HEK293 (cell line): Measurements from ENCODE around the gene KLRF1.

Source experiments
- CTCF ChIA-PET: fragments of 350-600 bp; formaldehyde crosslinking; extraction: SDS; loops from one replicate; lab custom pipeline; 2021; ENCODE audit warnings: antibody characterized with exemption; lab: Yijun Ruan, JAX
- POLR2A ChIA-PET: fragments of 300-600 bp; formaldehyde crosslinking; extraction: SDS; loops from one replicate; lab custom pipeline; 2020; ENCODE audit warnings: antibody characterized with exemption, inconsistent platforms; lab: Yijun Ruan, JAX
- H3K27ac ChIP-seq: fragments of 200-500 bp; sonication (Bioruptor generic); 2 replicates; pipeline ENCODE4 v1.5.1; 2014; ENCODE audit warnings: low read depth, low read length, control low read depth, inconsistent platforms; ENCODE audit errors: extremely low read depth
- H3K36me3 ChIP-seq, 2 experiments: fragments of 200-500 bp in 1 of 2; sonication (Bioruptor generic) in 1 of 2; 1 replicate in 1 of 2; 2 replicates in 1 of 2; pipeline ENCODE4 v1.5.1; 2014 to 2017; ENCODE audit warnings: inconsistent platforms in 2 of 2, low read length in 2 of 2; ENCODE audit not compliant: control insufficient read depth in 2 of 2, insufficient read depth in 1 of 2
- H3K4me1 ChIP-seq: fragments of 200-500 bp; sonication (Bioruptor generic); 2 replicates; pipeline ENCODE4 v1.5.1; 2014; ENCODE audit warnings: mild to moderate bottlenecking, low read length, inconsistent platforms; ENCODE audit not compliant: control insufficient read depth, insufficient read depth
- H3K4me3 ChIP-seq: 2 replicates; pipeline ENCODE4 v1.5.1; 2011; ENCODE audit warnings: low read depth, mild to moderate bottlenecking, control low read depth, low read length, moderate library complexity
- H3K9me3 ChIP-seq: fragments of 200-500 bp; sonication (Bioruptor generic); 2 replicates; pipeline ENCODE4 v1.5.1; 2014; ENCODE audit warnings: low read depth, low read length, inconsistent platforms; ENCODE audit not compliant: control insufficient read depth, insufficient read depth
- BCL11A ChIP-seq: fragments of 450-650 bp; formaldehyde crosslinking; IDR thresholded peaks from 2 replicates; pipeline ENCODE4 v1.5.1; 2016; ENCODE audit warnings: low read depth, missing biosample characterization, missing genetic modification characterization
- GFI1B ChIP-seq: fragments of 450-650 bp; formaldehyde crosslinking; IDR thresholded peaks from 2 replicates; pipeline ENCODE4 v1.5.1; 2016; ENCODE audit warnings: missing biosample characterization, missing genetic modification characterization
- PRDM1 ChIP-seq: fragments of 450-650 bp; formaldehyde crosslinking; IDR thresholded peaks from 2 replicates; pipeline ENCODE4; 2016; ENCODE audit warnings: missing biosample characterization, missing genetic modification characterization
- PRDM2 ChIP-seq: fragments of 450-650 bp; formaldehyde crosslinking; IDR thresholded peaks from 2 replicates; pipeline ENCODE4 v1.5.1; 2016; ENCODE audit warnings: missing biosample characterization, missing genetic modification characterization, borderline replicate concordance
- REPIN1 ChIP-seq: fragments of 450-650 bp; formaldehyde crosslinking; IDR thresholded peaks from 2 replicates; pipeline ENCODE4 v1.5.1; 2017; ENCODE audit warnings: missing biosample characterization, missing genetic modification characterization, low read depth
- SCRT2 ChIP-seq: fragments of 450-650 bp; formaldehyde crosslinking; IDR thresholded peaks from 2 replicates; pipeline ENCODE4 v1.5.1; 2016; ENCODE audit warnings: missing biosample characterization, missing genetic modification characterization
- ZBTB21 ChIP-seq: fragments of 450-650 bp; formaldehyde crosslinking; IDR thresholded peaks from 2 replicates; pipeline ENCODE4 v1.5.1; 2017; ENCODE audit warnings: missing biosample characterization, missing genetic modification characterization
- ZBTB49 ChIP-seq: fragments of 450-650 bp; formaldehyde crosslinking; IDR thresholded peaks from 2 replicates; pipeline ENCODE4 v1.5.1; 2016; ENCODE audit warnings: missing biosample characterization, missing genetic modification characterization, low read depth
- ZNF114 ChIP-seq: fragments of 450-650 bp; formaldehyde crosslinking; IDR thresholded peaks from 2 replicates; pipeline ENCODE4 v1.5.0; 2017; ENCODE audit warnings: missing biosample characterization, missing genetic modification characterization
- ZNF146 ChIP-seq: fragments of 450-650 bp; formaldehyde crosslinking; IDR thresholded peaks from 2 replicates; pipeline ENCODE4 v1.5.1; 2016; ENCODE audit warnings: missing biosample characterization, missing genetic modification characterization
- ZNF16 ChIP-seq: fragments of 450-650 bp; formaldehyde crosslinking; IDR thresholded peaks from 2 replicates; pipeline ENCODE4 v1.5.1; 2016; ENCODE audit warnings: low read depth, missing biosample characterization, missing genetic modification characterization
- ZNF174 ChIP-seq: fragments of 450-650 bp; formaldehyde crosslinking; IDR thresholded peaks from 2 replicates; pipeline ENCODE4 v1.5.0; 2017; ENCODE audit warnings: missing biosample characterization, mild to moderate bottlenecking, missing genetic modification characterization
- ZNF2 ChIP-seq: fragments of 450-650 bp; formaldehyde crosslinking; IDR thresholded peaks from 2 replicates; pipeline ENCODE4 v1.5.1; 2016; ENCODE audit warnings: missing biosample characterization, missing genetic modification characterization
- ZNF214 ChIP-seq: fragments of 450-650 bp; formaldehyde crosslinking; IDR thresholded peaks from 2 replicates; pipeline ENCODE4 v1.5.1; 2017; ENCODE audit warnings: missing biosample characterization, mild to moderate bottlenecking, missing genetic modification characterization, borderline replicate concordance
- ZNF23 ChIP-seq: fragments of 450-650 bp; formaldehyde crosslinking; IDR thresholded peaks from 2 replicates; pipeline ENCODE4 v1.5.1; 2016; ENCODE audit warnings: missing biosample characterization, missing genetic modification characterization, borderline replicate concordance
- ZNF311 ChIP-seq: fragments of 450-650 bp; formaldehyde crosslinking; IDR thresholded peaks from 2 replicates; pipeline ENCODE4 v1.5.1; 2017; ENCODE audit warnings: missing biosample characterization, missing genetic modification characterization, borderline replicate concordance
- ZNF350 ChIP-seq: fragments of 450-650 bp; formaldehyde crosslinking; IDR thresholded peaks from 2 replicates; pipeline ENCODE4 v1.5.0; 2017; ENCODE audit warnings: missing biosample characterization, mild to moderate bottlenecking, missing genetic modification characterization
- ZNF426 ChIP-seq: fragments of 450-650 bp; formaldehyde crosslinking; IDR thresholded peaks from 2 replicates; pipeline ENCODE4 v1.5.1; 2017; ENCODE audit warnings: missing biosample characterization, missing genetic modification characterization, mild to moderate bottlenecking, inconsistent platforms, moderate library complexity
- ZNF548 ChIP-seq: fragments of 450-650 bp; formaldehyde crosslinking; IDR thresholded peaks from 2 replicates; pipeline ENCODE4 v1.5.1; 2016; ENCODE audit warnings: missing biosample characterization, missing genetic modification characterization
- ZNF549 ChIP-seq: fragments of 450-650 bp; IDR thresholded peaks from 2 replicates; pipeline ENCODE4 v1.5.1; 2018; ENCODE audit warnings: missing biosample characterization, missing genetic modification characterization, mild to moderate bottlenecking, inconsistent platforms, moderate library complexity
- ZNF600 ChIP-seq: fragments of 450-650 bp; formaldehyde crosslinking; IDR thresholded peaks from 2 replicates; pipeline ENCODE4 v1.5.1; 2016; ENCODE audit warnings: missing biosample characterization, missing genetic modification characterization
- ZNF624 ChIP-seq: fragments of 450-650 bp; formaldehyde crosslinking; IDR thresholded peaks from 2 replicates; pipeline ENCODE4 v1.5.1; 2017; ENCODE audit warnings: missing biosample characterization, missing genetic modification characterization
- ZNF701 ChIP-seq: fragments of 450-650 bp; formaldehyde crosslinking; IDR thresholded peaks from 2 replicates; pipeline ENCODE4 v1.5.1; 2016; ENCODE audit warnings: missing biosample characterization, missing genetic modification characterization
- ZNF776 ChIP-seq: fragments of 450-650 bp; formaldehyde crosslinking; IDR thresholded peaks from 2 replicates; pipeline ENCODE4 v1.5.0; 2017; ENCODE audit warnings: missing biosample characterization, missing genetic modification characterization, borderline replicate concordance
- TF ChIP-seq, protein P1 (sequence below): fragments of 450-650 bp; formaldehyde crosslinking; IDR thresholded peaks from 2 replicates; pipeline ENCODE4 v1.5.1; 2017; ENCODE audit warnings: missing biosample characterization, missing genetic modification characterization

KLRF1 gene

GRCh38 chr12:9820281-9820930 lies 6.9 kb upstream of the KLRF1 start:
- Histone ChIP-seq H3K4me3 (no peak overlapping the region), H3K4me1 (no peaks in the 10 kb centered on the region), H3K27ac (no peak overlapping the region)
- POLR2A ChIA-PET, result no interaction called here
- TF ChIP-seq, protein P1, sequence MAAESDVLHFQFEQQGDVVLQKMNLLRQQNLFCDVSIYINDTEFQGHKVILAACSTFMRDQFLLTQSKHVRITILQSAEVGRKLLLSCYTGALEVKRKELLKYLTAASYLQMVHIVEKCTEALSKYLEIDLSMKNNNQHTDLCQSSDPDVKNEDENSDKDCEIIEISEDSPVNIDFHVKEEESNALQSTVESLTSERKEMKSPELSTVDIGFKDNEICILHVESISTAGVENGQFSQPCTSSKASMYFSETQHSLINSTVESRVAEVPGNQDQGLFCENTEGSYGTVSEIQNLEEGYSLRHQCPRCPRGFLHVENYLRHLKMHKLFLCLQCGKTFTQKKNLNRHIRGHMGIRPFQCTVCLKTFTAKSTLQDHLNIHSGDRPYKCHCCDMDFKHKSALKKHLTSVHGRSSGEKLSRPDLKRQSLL, result no peak
- TF ChIP-seq ZNF146 (tag by site-specific recombination) (no peak), ZNF174 (no peak), ZNF16 (no peak), ZNF776 (tag by site-specific recombination) (no peak), ZNF549 (tag by site-specific recombination) (no peak), ZNF548 (tag by site-specific recombination) (no peak), BCL11A (tag by site-specific recombination) (no peak), ZNF600 (tag by site-specific recombination) (no peak), PRDM1 (tag by site-specific recombination) (no peak), ZNF23 (no peak), ZNF214 (tag by site-specific recombination) (no peak), ZNF114 (tag by site-specific recombination) (no peak)
- TF ChIP-seq, all 188 proteins: peak for 0
- Histone ChIP-seq H3K9me3 (no peaks in the 10 kb centered on the region), H3K36me3 (no peaks in the 10 kb centered on the region)
- CTCF ChIA-PET, result interaction anchor here (0.8 kb wide), 1 partner anchor 69 kb away, joined by 6 read pairs; no protein-coding TSS in a partner anchor

GRCh38 chr12:9829483-9829882 lies 2.2 kb downstream of the KLRF1 start:
- no peak overlapping the region for H3K27ac ChIP-seq
- H3K9me3 ChIP-seq, result no peaks in the 10 kb centered on the region
- no peaks in the 10 kb centered on the region for H3K36me3 ChIP-seq
- POLR2A ChIA-PET, result no interaction called here
- no peak overlapping the region for H3K4me3 ChIP-seq
- H3K4me1 ChIP-seq, result 0 out of 2 replicates have a peak, but pooled peaks cover 5% of the 10 kb centered on the region
- CTCF ChIA-PET, result interaction anchor here (0.6 to 1.5 kb wide), 2 partner anchors 16 to 17 kb away, joined by 4 read pairs; no protein-coding TSS in a partner anchor
- TF ChIP-seq ZNF174 (no peak), ZNF426 (no peak), PRDM2 (tag by site-specific recombination) (no peak), ZNF624 (tag by site-specific recombination) (no peak), ZBTB49 (tag by site-specific recombination) (no peak), ZBTB21 (no peak), GFI1B (tag by site-specific recombination) (no peak), ZNF350 (no peak), REPIN1 (tag by site-specific recombination) (no peak), ZNF311 (tag by site-specific recombination) (no peak), ZNF2 (tag by site-specific recombination) (no peak), ZNF701 (tag by site-specific recombination) (no peak), SCRT2 (tag by site-specific recombination) (no peak)
